PC-3 (cell line): ENCODE measurements around the gene SLC27A5. TPM values are rescaled to one million over a fixed set of nuclear protein-coding genes. Genes with fewer than 3 reads are reported as not detected.

Source experiments
- ATAC-seq: fragments of 200-7000 bp; cut with Tn5 transposase; 2 replicates; pipeline ENCODE4 v1.9.1; 2020; ENCODE audit warnings: mild to moderate bottlenecking, moderate library complexity
- BruUV-seq: library from RNA; stranded (reverse); fragments of 400-500 nt; replicated peaks from 2 replicates; lab custom pipeline; 2021; lab: Mats Ljungman, UMichigan
- CTCF ChIA-PET: fragments of 300-600 bp; sonication (Branson Sonifier 250); formaldehyde crosslinking; loops from one replicate; lab custom pipeline; 2022; ENCODE audit warnings: antibody characterized with exemption; lab: Charles Lee
- POLR2A ChIA-PET: fragments of 300-600 bp; sonication (Branson Sonifier 250); formaldehyde crosslinking; loops from one replicate; lab custom pipeline; 2022; ENCODE audit warnings: antibody characterized with exemption; ENCODE audit not compliant: unreplicated experiment; lab: Charles Lee
- DNase-seq: peaks from one replicate; pipeline ENCODE4 v3.0.0-alpha.2; 2015
- H2AFZ ChIP-seq: fragments of 300-600 bp; sonication (generic); 2 replicates; pipeline ENCODE4 v1.6.0; 2016; ENCODE audit warnings: antibody characterized with exemption, low read length
- H3F3A ChIP-seq: fragments of 300-600 bp; sonication (generic); one replicate; pipeline ENCODE4 v1.6.0; 2017; ENCODE audit warnings: antibody characterized with exemption, low read length, control low read depth, mild to moderate bottlenecking; ENCODE audit not compliant: unreplicated experiment
- H3K27ac ChIP-seq: fragments of 300-600 bp; sonication (generic); 2 replicates; pipeline ENCODE4 v1.5.1; 2016; ENCODE audit warnings: mild to moderate bottlenecking, low read length
- H3K27me3 ChIP-seq: fragments of 300-600 bp; sonication (generic); 2 replicates; pipeline ENCODE4 v1.6.1; 2016; ENCODE audit warnings: low read length, mixed read lengths
- H3K36me3 ChIP-seq: fragments of 300-600 bp; sonication (generic); 2 replicates; pipeline ENCODE4 v1.6.1; 2016; ENCODE audit warnings: low read depth, mixed run types, low read length, mixed read lengths
- H3K4me1 ChIP-seq: fragments of 300-600 bp; sonication (generic); 2 replicates; pipeline ENCODE4 v1.5.1; 2016; ENCODE audit warnings: low read length; ENCODE audit not compliant: insufficient read depth
- H3K4me2 ChIP-seq: fragments of 300-600 bp; sonication (generic); 2 replicates; pipeline ENCODE4 v1.6.0; 2016; ENCODE audit warnings: low read length
- H3K4me3 ChIP-seq: fragments of 300-600 bp; sonication (generic); 2 replicates; pipeline ENCODE4 v1.5.1; 2016; ENCODE audit warnings: mild to moderate bottlenecking, low read length, mixed read lengths
- H3K79me2 ChIP-seq: fragments of 300-600 bp; sonication (generic); 2 replicates; pipeline ENCODE4 v1.6.1; 2017; ENCODE audit warnings: low read length, mixed read lengths
- H3K9ac ChIP-seq: fragments of 300-600 bp; sonication (generic); 2 replicates; pipeline ENCODE4 v1.6.0; 2016; ENCODE audit warnings: mild to moderate bottlenecking, low read length
- H3K9me2 ChIP-seq: fragments of 300-600 bp; sonication (generic); replicated peaks from 2 replicates; pipeline ENCODE4 v1.6.1; 2016; ENCODE audit warnings: mixed run types, low read length, mixed read lengths
- H3K9me3 ChIP-seq: fragments of 300-600 bp; sonication (generic); 2 replicates; pipeline ENCODE4 v1.6.1; 2016; ENCODE audit warnings: low read length, mixed read lengths
- H4K20me1 ChIP-seq: fragments of 300-600 bp; sonication (generic); 2 replicates; pipeline ENCODE4 v1.6.1; 2016; ENCODE audit warnings: low read length, mixed read lengths
- CTCF ChIP-seq: fragments of 300-600 bp; sonication (generic); conservative IDR thresholded peaks from 2 replicates; pipeline ENCODE4 v1.5.1; 2017; ENCODE audit warnings: antibody characterized with exemption, low read depth, mild to moderate bottlenecking, low read length
- EZH2 ChIP-seq: fragments of 300-600 bp; sonication (generic); IDR thresholded peaks from one replicate; pipeline ENCODE4 v1.6.1; 2017; ENCODE audit warnings: antibody characterized with exemption, mild to moderate bottlenecking, low read length; ENCODE audit not compliant: unreplicated experiment
- EZH2phosphoT487 ChIP-seq: fragments of 300-600 bp; sonication (generic); IDR thresholded peaks from 2 replicates; pipeline ENCODE4 v1.6.1; 2018; ENCODE audit warnings: mild to moderate bottlenecking, antibody characterized with exemption, low read length, borderline replicate concordance
- intact Hi-C: fragments of 100-400 bp; cut with micrococcal nuclease; formaldehyde crosslinking; loops from 2 replicates; pipeline ENCODE4 v1.9.0; 2023
- total RNA-seq: library from RNA; depleted of rRNA; stranded (reverse); fragments of >200 nt; gene quantifications from 2 replicates; pipeline ENCODE4 v1.2.3, GENCODE V29; 2014

Gene SLC27A5
- total RNA-seq, 1 experiment from 2014 or later: 56.2 TPM

- Histone ChIP-seq H3K9me2 (no peaks in the 10 kb centered on the region), H3F3A (no peaks in the 10 kb centered on the region), H3K4me3 (peak within 1 kb of the TSS; percentile 72), H4K20me1 (no peaks in the 10 kb centered on the region), H3K36me3 (no peaks in the 10 kb centered on the region), H3K4me1 (peaks cover 20% of the 10 kb centered on the region), H3K27ac (peak within 1 kb of the TSS; percentile 48), H3K9ac (peak within 1 kb of the TSS; percentile 78), H3K27me3 (no peaks in the 10 kb centered on the region), H3K9me3 (no peaks in the 10 kb centered on the region), H2AFZ (peak within 1 kb of the TSS; percentile 86), H3K4me2 (peak within 1 kb of the TSS; percentile 93), H3K79me2 (no peaks in the 10 kb centered on the region)
- DNase-seq: peak; percentile 98
- BruUV-seq: no TSS peak
- intact Hi-C loops: no loop called here
- ChIA-PET POLR2A (interaction anchor here (0.5 kb wide), 1 partner anchor 12 kb away, joined by 9 read pairs; no protein-coding TSS in a partner anchor), CTCF (no interaction called here)
- TF ChIP-seq EZH2phosphoT487: no peak
- TF ChIP-seq EZH2: no peak
- TF ChIP-seq CTCF: no peak
- peak; percentile 82 for ATAC-seq
Observed at GRCh38 chr19:58475714-58476497, 35.9 kb downstream of the SLC27A5 start, which contains the start of gene ZNF446. ZNF446 (plus strand) TSS chr19:58476352; CDS start chr19:58477219, 867 bp downstream.

GRCh38 chr19:58474997-58475713 lies 36.6 kb downstream of the SLC27A5 start:
- Histone ChIP-seq H3F3A (no peaks in the 10 kb centered on the region), H3K9ac (peak overlapping the region; percentile 78), H4K20me1 (no peaks in the 10 kb centered on the region), H3K27me3 (no peaks in the 10 kb centered on the region), H3K79me2 (no peaks in the 10 kb centered on the region), H3K4me2 (peak overlapping the region; percentile 93), H3K27ac (peak overlapping the region; percentile 48), H2AFZ (peak overlapping the region; percentile 86), H3K36me3 (no peaks in the 10 kb centered on the region), H3K9me3 (no peaks in the 10 kb centered on the region), H3K4me1 (peaks cover 20% of the 10 kb centered on the region), H3K4me3 (peak overlapping the region; percentile 72), H3K9me2 (no peaks in the 10 kb centered on the region)
- POLR2A ChIA-PET: no interaction called here
- CTCF ChIA-PET: no interaction called here
- no peak for DNase-seq
- no peak for TF ChIP-seq EZH2
- no peak for TF ChIP-seq EZH2phosphoT487
- TF ChIP-seq CTCF: no peak
- ATAC-seq: peak; percentile 3; the same call in 1 of the 2 replicates
- intact Hi-C loops: no loop called here
- TSS peak; percentile 45 for BruUV-seq
